ENCODE results near the gene AMN1.
"Not testable (repeated sequence)": the region's sequence is repeated elsewhere in the genome, so short reads cannot be mapped to it uniquely, and the experiment has no call there.

The AMN1 gene

GRCh38 chr12:31732926-31733548 lies 4.2 kb upstream of the AMN1 start:
- FAIRE-seq (no peak), DNase-seq (ENCODE audit: insufficient read length, low spot score) (no peak)
- no peak for TF ChIP-seq CTCF (IDR thresholded peaks at IDR 0.05; ENCODE audit: insufficient read depth, missing control alignments)

- DNase-seq (ENCODE audit: insufficient read length, low spot score); FAIRE-seq: not testable (repeated sequence)
Observed at GRCh38 chr12:31731203-31731602, 2.4 kb upstream of the AMN1 start.

GRCh38 chr12:31729705-31730104 lies 884 bp upstream of the AMN1 start:
- FAIRE-seq, result no peak
- no peak for TF ChIP-seq CTCF (IDR thresholded peaks at IDR 0.05; ENCODE audit: insufficient read depth, missing control alignments)

GRCh38 chr12:31728289-31728916 lies 418 bp downstream of the AMN1 start:
- FAIRE-seq, result no peak
- TF ChIP-seq CTCF (IDR thresholded peaks at IDR 0.05; ENCODE audit: insufficient read depth, missing control alignments), result no peak
- peak; percentile 40 for DNase-seq (ENCODE audit: insufficient read length, low spot score)

More at GRCh38 chr12:31729705-31730104, 884 bp upstream of the AMN1 start:
- no peak for DNase-seq (ENCODE audit: insufficient read length, low spot score)

GRCh38 chr12:31727192-31727591 lies 1.6 kb downstream of the AMN1 start:
- TF ChIP-seq CTCF (IDR thresholded peaks at IDR 0.05; ENCODE audit: insufficient read depth, missing control alignments), result no peak
- FAIRE-seq, result no peak
- DNase-seq (ENCODE audit: insufficient read length, low spot score), result no peak

- no peak for DNase-seq (ENCODE audit: insufficient read length, low spot score)
- FAIRE-seq, result no peak
- no peak for TF ChIP-seq CTCF (IDR thresholded peaks at IDR 0.05; ENCODE audit: insufficient read depth, missing control alignments)
Observed at GRCh38 chr12:31726575-31726974, 2.2 kb downstream of the AMN1 start.

GRCh38 chr12:31724557-31724956 lies 4.3 kb downstream of the AMN1 start:
- FAIRE-seq (no peak), DNase-seq (ENCODE audit: insufficient read length, low spot score) (no peak)
- no peak for TF ChIP-seq CTCF (IDR thresholded peaks at IDR 0.05; ENCODE audit: insufficient read depth, missing control alignments)
